KMS-11 (cell line): ENCODE data around the gene PKDCC.

Experiments
- H2AFZ ChIP-seq: fragments of 200-600 bp; sonication (generic); 2 replicates; pipeline ENCODE4 v1.6.1; 2016; ENCODE audit warnings: antibody characterized with exemption, mixed run types, low read depth
- H3K27ac ChIP-seq: fragments of 200-600 bp; sonication (generic); 2 replicates; pipeline ENCODE4 v1.6.1; 2016; ENCODE audit warnings: mild to moderate bottlenecking, mixed run types
- H3K27me3 ChIP-seq: fragments of 200-600 bp; sonication (generic); 2 replicates; pipeline ENCODE4 v1.6.1; 2017; ENCODE audit warnings: mild to moderate bottlenecking, low read depth, mixed run types, moderate library complexity; ENCODE audit not compliant: insufficient read depth
- H3K36me3 ChIP-seq: fragments of 200-600 bp; sonication (generic); 2 replicates; pipeline ENCODE4 v1.6.1; 2017; ENCODE audit warnings: mild to moderate bottlenecking, mixed run types; ENCODE audit not compliant: insufficient read depth
- H3K4me1 ChIP-seq: fragments of 200-600 bp; sonication (generic); 2 replicates; pipeline ENCODE4 v1.6.1; 2016; ENCODE audit warnings: mild to moderate bottlenecking, low read depth, mixed run types; ENCODE audit not compliant: poor library complexity, severe bottlenecking
- H3K4me2 ChIP-seq: fragments of 200-600 bp; sonication (generic); 2 replicates; pipeline ENCODE4 v1.7.0; 2016; ENCODE audit warnings: mild to moderate bottlenecking, mixed run types
- H3K4me3 ChIP-seq: fragments of 200-600 bp; sonication (generic); IDR thresholded peaks from 2 replicates; pipeline ENCODE4 v1.6.1; 2017; ENCODE audit warnings: low read depth, low read length, mixed read lengths; ENCODE audit not compliant: insufficient read depth
- H3K79me2 ChIP-seq: fragments of 200-600 bp; sonication (generic); 2 replicates; pipeline ENCODE4 v1.6.1; 2016; ENCODE audit warnings: low read depth, mixed run types; ENCODE audit not compliant: insufficient read depth
- H3K9ac ChIP-seq: fragments of 200-600 bp; sonication (generic); 2 replicates; pipeline ENCODE4 v1.6.1; 2016; ENCODE audit warnings: mild to moderate bottlenecking, mixed run types
- H4K20me1 ChIP-seq: fragments of 200-600 bp; sonication (generic); 2 replicates; pipeline ENCODE4 v1.6.1; 2016; ENCODE audit warnings: mild to moderate bottlenecking, mixed run types; ENCODE audit not compliant: insufficient read depth
- CTCF ChIP-seq: fragments of 200-600 bp; sonication (generic); conservative IDR thresholded peaks from 2 replicates; pipeline ENCODE4 v1.6.1; 2017; ENCODE audit warnings: low read depth, mild to moderate bottlenecking, antibody characterized with exemption, low read length, moderate library complexity, mixed read lengths

PKDCC gene

DNA sequence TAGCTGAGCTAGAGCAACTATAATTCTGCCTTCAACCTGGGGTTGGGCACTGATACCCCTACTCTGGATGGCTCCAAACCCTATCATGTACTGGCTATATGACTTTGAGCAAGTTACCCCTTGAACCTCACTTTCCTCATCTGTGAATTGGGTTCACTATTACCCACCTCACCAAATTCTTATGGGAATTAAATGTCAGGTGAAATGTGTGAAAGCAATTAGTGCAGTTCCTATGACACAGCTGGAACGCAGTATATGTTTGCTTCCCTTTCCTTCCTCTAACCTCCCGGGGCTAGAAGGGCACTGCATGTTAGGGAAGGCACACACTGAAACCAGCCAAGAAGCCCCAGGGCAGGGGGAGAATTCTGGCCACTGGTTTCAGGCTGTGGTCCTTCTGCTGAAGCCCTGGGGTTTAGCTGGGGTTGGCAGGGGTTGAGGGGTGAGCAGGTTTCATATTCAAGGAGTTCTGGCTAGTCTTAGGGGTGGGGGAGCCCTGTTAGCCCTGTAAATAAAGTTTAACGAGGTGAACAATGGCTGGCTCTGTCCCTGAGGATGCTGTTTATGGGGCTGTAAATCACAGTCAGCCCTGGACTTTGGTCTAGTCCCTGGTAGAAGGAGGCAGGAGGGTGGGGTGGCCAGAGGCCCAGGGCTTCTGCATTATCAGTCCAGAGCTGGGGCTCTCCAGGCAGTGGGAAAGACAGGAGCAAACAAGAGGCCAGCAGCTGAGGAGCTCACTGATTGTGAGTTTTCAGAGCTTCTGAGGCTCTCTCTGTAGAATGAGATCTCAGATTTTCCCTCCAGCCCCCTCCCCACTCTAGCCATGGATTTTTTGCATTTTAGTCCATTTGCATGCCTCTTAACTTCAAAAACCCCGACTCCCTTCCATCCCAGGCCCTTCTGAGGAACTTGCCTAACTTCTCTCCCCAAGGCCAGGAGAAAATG, 8.0 kb downstream of the PKDCC start:
- Histone ChIP-seq H2AFZ (no peak overlapping the region), H4K20me1 (no peaks in the 10 kb centered on the region), H3K27ac (no peak overlapping the region), H3K9ac (no peak overlapping the region), H3K4me3 (no peak overlapping the region), H3K4me1 (no peaks in the 10 kb centered on the region), H3K27me3 (no peaks in the 10 kb centered on the region), H3K4me2 (no peak overlapping the region), H3K36me3 (no peaks in the 10 kb centered on the region), H3K79me2 (no peaks in the 10 kb centered on the region)
- TF ChIP-seq CTCF: no peak

DNA sequence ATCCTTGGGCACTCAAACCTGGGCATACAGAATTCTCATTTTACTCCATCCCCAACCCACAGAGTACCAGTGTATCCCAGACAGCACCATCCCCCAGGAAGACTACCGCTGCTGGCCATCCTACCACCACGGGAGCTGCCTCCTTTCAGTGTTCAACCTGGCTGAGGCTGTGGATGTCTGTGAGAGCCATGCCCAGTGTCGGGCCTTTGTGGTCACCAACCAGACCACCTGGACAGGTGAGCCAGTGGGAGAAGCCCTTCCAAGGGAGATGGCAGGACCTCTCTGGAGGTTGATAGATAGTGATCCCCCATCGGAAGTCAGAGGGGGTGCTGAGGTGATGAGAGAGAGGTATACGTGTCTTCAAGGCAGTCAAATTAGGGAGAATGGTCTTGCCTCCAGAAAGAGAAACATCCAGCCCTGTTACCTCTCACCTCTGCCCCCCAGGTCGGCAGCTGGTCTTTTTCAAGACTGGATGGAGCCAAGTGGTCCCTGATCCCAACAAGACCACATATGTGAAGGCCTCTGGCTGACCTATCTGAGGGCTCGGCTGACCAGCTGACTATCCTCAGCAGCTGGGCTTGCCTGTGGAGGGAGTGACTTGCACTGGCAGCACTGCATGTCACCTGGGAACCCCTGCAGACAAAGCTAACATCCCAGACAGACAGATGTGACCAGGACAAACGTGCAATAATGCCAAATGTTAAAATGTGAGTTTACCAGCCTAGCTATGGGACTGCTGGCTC, 9.5 kb downstream of the PKDCC start:
- Histone ChIP-seq H3K27me3 (no peaks in the 10 kb centered on the region), H3K27ac (no peak overlapping the region), H3K9ac (no peak overlapping the region), H3K4me2 (no peak overlapping the region), H4K20me1 (no peaks in the 10 kb centered on the region), H3K4me1 (no peaks in the 10 kb centered on the region), H3K4me3 (no peak overlapping the region), H3K79me2 (no peaks in the 10 kb centered on the region), H3K36me3 (no peaks in the 10 kb centered on the region), H2AFZ (no peak overlapping the region)
- no peak for TF ChIP-seq CTCF

GRCh38 chr2:42057902-42058450, 10.2 kb downstream of the PKDCC start:
- H3K4me3 ChIP-seq: no peak overlapping the region
- no peaks in the 10 kb centered on the region for H4K20me1 ChIP-seq
- H3K27ac ChIP-seq: no peak overlapping the region
- no peaks in the 10 kb centered on the region for H3K36me3 ChIP-seq
- no peak overlapping the region for H3K9ac ChIP-seq
- H2AFZ ChIP-seq: no peak overlapping the region
- TF ChIP-seq CTCF: no peak
- no peaks in the 10 kb centered on the region for H3K4me1 ChIP-seq
- no peak overlapping the region for H3K4me2 ChIP-seq
- no peaks in the 10 kb centered on the region for H3K27me3 ChIP-seq
- H3K79me2 ChIP-seq: no peaks in the 10 kb centered on the region

DNA sequence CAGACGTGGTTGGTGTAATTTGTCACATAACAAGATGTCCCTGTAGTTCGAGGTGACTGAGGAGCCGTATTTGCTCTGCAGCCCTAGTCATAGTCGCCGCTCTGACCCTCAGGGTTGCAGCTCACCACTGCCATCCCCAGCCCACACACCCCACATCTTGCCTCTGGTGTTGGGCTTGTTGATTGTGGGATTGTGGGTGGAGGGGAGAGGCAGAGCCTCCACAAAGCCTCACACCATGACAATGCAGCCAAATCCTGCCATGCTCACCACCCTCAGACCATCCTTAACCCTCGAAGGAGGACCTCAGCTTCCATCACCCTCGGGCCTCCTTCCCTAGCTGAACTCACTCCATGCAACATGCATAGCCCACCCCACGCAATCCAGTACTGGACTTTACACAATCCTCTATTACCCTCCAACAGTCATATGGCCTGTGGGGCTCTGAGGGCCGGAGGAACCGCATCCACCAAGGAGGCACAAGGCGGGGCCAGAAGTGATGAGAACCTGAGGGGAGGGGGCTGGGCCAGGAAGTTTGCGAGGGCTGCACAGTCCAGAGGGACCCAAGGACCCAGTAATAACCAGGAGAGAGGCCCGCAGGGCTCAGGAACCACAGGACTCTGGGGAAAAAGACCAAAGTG, 11.6 kb downstream of the PKDCC start:
- Histone ChIP-seq H3K4me1 (no peaks in the 10 kb centered on the region), H4K20me1 (no peaks in the 10 kb centered on the region), H3K4me2 (no peak overlapping the region), H3K4me3 (no peak overlapping the region), H3K27ac (no peak overlapping the region), H3K27me3 (no peaks in the 10 kb centered on the region), H3K36me3 (no peaks in the 10 kb centered on the region), H2AFZ (no peak overlapping the region), H3K9ac (no peak overlapping the region), H3K79me2 (no peaks in the 10 kb centered on the region)
- no peak for TF ChIP-seq CTCF
